ENCODE measurements around the gene STAC3. TPM values are rescaled to one million over a fixed set of nuclear protein-coding genes. Genes with fewer than 3 reads are reported as not detected.

The STAC3 gene
- total RNA-seq, 1 donor from 2014 or later, result 0.74 TPM

GRCh38 chr12:57219205-57219992, 31.6 kb downstream of the STAC3 start:
- Histone ChIP-seq H3K27me3 (peaks cover 7% of the 10 kb centered on the region), H3K36me3 (no peaks in the 10 kb centered on the region), H3K27ac (no peak overlapping the region), H3K9me3 (no peaks in the 10 kb centered on the region), H3K4me3 (no peak overlapping the region), H3K4me1 (peaks cover 35% of the 10 kb centered on the region)
- TF ChIP-seq POLR2AphosphoS5 (IDR thresholded peaks at IDR 0.05; ENCODE audit: insufficient read depth in 1 of 2, low read depth in 1 of 2) (no peak), POLR2A (IDR thresholded peaks at IDR 0.05) (no peak)
- TF ChIP-seq, protein P1, sequence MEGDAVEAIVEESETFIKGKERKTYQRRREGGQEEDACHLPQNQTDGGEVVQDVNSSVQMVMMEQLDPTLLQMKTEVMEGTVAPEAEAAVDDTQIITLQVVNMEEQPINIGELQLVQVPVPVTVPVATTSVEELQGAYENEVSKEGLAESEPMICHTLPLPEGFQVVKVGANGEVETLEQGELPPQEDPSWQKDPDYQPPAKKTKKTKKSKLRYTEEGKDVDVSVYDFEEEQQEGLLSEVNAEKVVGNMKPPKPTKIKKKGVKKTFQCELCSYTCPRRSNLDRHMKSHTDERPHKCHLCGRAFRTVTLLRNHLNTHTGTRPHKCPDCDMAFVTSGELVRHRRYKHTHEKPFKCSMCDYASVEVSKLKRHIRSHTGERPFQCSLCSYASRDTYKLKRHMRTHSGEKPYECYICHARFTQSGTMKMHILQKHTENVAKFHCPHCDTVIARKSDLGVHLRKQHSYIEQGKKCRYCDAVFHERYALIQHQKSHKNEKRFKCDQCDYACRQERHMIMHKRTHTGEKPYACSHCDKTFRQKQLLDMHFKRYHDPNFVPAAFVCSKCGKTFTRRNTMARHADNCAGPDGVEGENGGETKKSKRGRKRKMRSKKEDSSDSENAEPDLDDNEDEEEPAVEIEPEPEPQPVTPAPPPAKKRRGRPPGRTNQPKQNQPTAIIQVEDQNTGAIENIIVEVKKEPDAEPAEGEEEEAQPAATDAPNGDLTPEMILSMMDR (IDR thresholded peaks at IDR 0.05), result no peak
- intact Hi-C loops (cut with DNase I), result no loop called here
- DNase-seq (ENCODE audit: extremely low spot score in 2 of 2), result no peak

DNA sequence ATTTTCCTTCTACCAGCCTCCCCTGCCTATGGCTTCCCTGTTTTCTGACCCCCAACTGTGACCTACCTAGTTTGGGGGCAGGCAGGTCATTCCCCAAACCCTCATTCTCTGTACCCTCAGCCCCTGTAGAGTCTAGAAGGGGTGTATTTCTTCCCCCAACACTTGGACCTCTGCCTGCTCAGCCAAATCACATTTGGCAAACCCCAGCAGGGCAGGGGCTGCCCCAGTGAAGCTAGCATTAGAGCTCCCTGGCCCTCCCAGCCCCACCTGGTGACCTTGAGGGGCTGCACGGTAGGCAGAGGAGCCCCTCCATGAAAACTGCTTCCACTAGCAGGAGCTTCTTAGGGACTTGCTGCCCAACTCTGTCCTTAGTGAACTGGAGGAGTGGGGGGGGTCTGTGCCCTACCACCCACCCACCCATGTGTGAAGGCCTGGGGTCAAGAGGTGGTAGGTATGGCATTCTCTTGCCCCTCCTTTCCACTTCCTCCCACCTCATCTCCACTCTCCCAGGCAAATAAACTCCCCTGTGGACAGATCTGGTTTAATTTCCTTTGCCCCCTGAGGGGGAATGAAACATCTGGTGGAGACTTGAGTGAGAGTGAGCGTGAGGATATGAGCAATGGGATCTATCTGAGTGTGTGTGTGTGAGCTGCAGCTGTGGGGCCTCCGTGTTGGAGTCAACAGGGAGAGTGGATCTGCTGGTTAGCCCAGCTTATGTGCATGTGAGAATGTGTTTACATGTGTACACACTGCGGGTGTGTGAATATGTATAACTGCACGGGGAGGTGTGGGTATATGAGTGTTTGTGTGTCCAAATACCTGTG, 32.7 kb downstream of the STAC3 start:
- Histone ChIP-seq H3K27ac (no peak overlapping the region), H3K9me3 (no peaks in the 10 kb centered on the region), H3K27me3 (peaks cover 7% of the 10 kb centered on the region), H3K4me3 (no peak overlapping the region), H3K4me1 (peaks cover 46% of the 10 kb centered on the region), H3K36me3 (no peaks in the 10 kb centered on the region)
- intact Hi-C loops (cut with DNase I), result no loop called here
- DNase-seq (ENCODE audit: extremely low spot score in 2 of 2), result no peak
- TF ChIP-seq, protein P1 (IDR thresholded peaks at IDR 0.05), result no peak
- TF ChIP-seq POLR2AphosphoS5 (IDR thresholded peaks at IDR 0.05; ENCODE audit: insufficient read depth in 1 of 2, low read depth in 1 of 2) (no peak), POLR2A (IDR thresholded peaks at IDR 0.05) (no peak)

DNA sequence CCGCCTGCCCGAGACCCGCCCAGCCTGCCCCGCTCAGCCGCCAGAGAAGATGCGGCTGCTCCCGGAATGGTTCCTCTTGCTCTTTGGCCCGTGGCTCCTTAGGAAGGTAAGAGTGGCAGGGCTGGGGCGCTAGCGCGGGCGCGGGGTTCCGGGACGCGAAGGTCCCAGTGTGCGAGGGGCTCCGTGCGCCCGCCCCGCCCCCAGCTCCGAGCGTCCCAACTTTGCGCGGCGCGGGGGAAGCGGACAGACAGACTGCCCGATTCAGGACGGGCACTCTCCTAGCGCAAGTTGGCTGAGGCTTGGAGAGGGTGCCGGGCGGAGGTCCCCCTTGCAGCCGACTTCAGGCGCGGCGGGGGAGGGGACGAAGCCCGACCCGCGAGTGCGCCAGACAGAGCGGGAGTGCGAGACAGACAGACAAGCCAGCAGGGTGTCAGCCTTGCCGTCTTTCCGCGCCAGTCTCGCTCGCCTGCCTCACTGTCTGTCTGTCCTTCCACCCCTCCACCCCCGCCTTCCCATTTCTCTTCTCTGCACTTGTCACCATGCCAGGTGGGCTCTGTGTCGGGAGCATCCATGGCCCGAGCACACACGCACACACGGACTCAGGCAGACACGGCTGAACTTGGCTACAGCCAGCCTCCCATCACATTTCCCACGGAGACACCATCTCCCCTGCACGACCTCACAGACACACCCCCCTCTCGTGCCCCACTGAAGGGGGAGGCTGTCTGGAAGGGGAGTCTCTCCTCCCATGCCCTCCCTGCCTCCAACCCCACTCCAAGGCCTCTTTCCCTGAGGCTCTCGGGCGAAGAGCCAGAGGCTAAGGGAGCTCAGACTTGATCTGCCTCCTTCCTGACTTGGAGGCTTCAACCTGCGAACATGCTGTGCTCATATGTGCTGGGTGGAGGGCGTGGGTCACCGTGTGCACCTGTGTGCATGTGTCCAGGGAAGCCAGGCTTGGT, 33.8 kb downstream of the STAC3 start:
- Histone ChIP-seq H3K9me3 (no peaks in the 10 kb centered on the region), H3K27ac (no peak overlapping the region), H3K4me1 (peaks cover 47% of the 10 kb centered on the region), H3K27me3 (peaks cover 7% of the 10 kb centered on the region), H3K4me3 (peak overlapping the region; percentile 40 to 59), H3K36me3 (peaks cover 0 to 4% of the 10 kb centered on the region in 2 donors)
- intact Hi-C loops (cut with DNase I), result no loop called here
- DNase-seq (ENCODE audit: extremely low spot score in 2 of 2), result no peak
- no peak for TF ChIP-seq POLR2AphosphoS5 (IDR thresholded peaks at IDR 0.05; ENCODE audit: insufficient read depth in 1 of 2, low read depth in 1 of 2)
- no peak for TF ChIP-seq POLR2A (IDR thresholded peaks at IDR 0.05)
- TF ChIP-seq, protein P1 (IDR thresholded peaks at IDR 0.05), result no peak

DNA sequence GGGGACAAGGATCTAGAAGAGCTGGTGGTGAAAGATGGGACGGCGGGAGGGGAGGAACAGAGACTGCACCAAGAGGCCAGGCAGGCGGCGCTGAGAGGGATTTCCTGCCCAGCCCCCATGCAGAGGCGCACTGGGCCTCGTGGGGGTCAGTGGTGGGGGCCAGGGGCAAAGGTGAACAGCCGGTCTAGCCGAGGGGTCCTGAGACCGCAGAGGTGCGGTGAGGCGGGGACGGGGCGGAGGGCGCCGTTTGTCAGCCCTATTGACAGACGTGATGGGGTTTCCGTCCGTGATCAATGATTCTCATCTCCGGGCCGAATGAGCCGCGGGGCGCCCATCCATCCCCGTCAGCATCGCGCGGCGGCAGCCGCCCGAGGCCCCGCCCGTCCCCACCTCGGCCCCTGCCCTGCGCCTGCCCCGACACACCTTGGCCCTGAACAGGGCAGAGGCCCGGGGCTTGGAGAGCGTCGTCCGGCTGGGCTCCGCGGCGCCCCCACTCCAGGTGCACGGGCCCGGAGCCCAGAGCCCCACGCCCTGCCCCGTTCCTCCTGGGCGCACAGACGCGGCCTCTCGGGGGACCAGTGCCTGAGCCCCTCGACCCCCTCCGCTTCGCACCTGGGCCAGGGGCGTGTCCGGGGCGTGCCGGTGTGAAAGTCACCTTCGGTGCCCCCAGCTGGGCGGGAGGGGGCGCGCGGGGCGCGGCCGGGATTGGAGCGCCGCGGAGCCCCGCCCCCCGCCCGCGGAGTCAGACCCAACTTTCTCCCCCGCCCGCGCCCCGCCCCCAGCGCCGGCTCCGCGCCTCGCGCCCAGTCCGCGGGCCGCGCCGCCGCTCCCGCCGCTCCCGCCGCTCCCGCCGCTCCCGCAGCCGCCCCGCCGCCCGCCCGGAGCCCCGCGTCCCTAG, 34.7 kb downstream of the STAC3 start, which contains the start of gene NXPH4:
NXPH4 (plus strand) TSS at position 781 of the 898 bp plus-strand sequence. CDS start 176 bp downstream, outside the sequence.
- no peak within 1 kb of the TSS for H3K27ac ChIP-seq
- peaks cover 2% of the 10 kb centered on the region for H3K27me3 ChIP-seq
- DNase-seq (ENCODE audit: extremely low spot score in 2 of 2), result no peak
- H3K36me3 ChIP-seq, result peaks cover 0 to 11% of the 10 kb centered on the region in 2 donors
- peaks cover 47% of the 10 kb centered on the region for H3K4me1 ChIP-seq
- intact Hi-C loops (cut with DNase I), result no loop called here
- no peaks in the 10 kb centered on the region for H3K9me3 ChIP-seq
- peak within 1 kb of the TSS; percentile 40 to 59 for H3K4me3 ChIP-seq
- TF ChIP-seq POLR2AphosphoS5 (IDR thresholded peaks at IDR 0.05; ENCODE audit: insufficient read depth in 1 of 2, low read depth in 1 of 2) (no peak), POLR2A (IDR thresholded peaks at IDR 0.05) (no peak)
- TF ChIP-seq, protein P1 (IDR thresholded peaks at IDR 0.05), result no peak
